Vagina (tissue), 2 donors: ENCODE results near the gene UAP1.

Source experiments
- CTCF ChIP-seq, 3 experiments: fragments of 450-650 bp in 2 of 3; fragments of 200-600 bp in 1 of 3; sonication (generic) in 1 of 3; IDR thresholded peaks; one replicate each; pipeline ENCODE4 v1.5.1; 2017 to 2019; ENCODE audit warnings: antibody characterized with exemption in 3 of 3, mild to moderate bottlenecking in 2 of 3, moderate library complexity in 2 of 3
- POLR2A ChIP-seq, 2 donors: fragments of 450-650 bp; IDR thresholded peaks; one replicate each; pipeline ENCODE4 v1.6.1; 2017; ENCODE audit warnings: antibody characterized with exemption in 2 of 2, mild to moderate bottlenecking in 2 of 2, moderate library complexity in 2 of 2

- TF ChIP-seq CTCF (IDR thresholded peaks at IDR 0.05): no peak
- TF ChIP-seq POLR2A (IDR thresholded peaks at IDR 0.05): no peak
These were observed 55.3 kb downstream of the UAP1 start for GRCh38 chr1:162616848-162617247.
